GM12878 (cell line): Measurements from ENCODE around the gene GOSR2. TPM values are rescaled to one million over a fixed set of nuclear protein-coding genes. Genes with fewer than 3 reads are reported as not detected.

Experiments used
- ATAC-seq: fragments of 200-7000 bp; cut with Tn5 transposase; 3 replicates; pipeline ENCODE4 v1.9.1; 2020; ENCODE audit warnings: mild to moderate bottlenecking, moderate library complexity
- BruUV-seq: library from RNA; stranded (reverse); fragments of 400-500 nt; replicated peaks from 2 replicates; lab custom pipeline; 2021; lab: Mats Ljungman, UMichigan
- CTCF ChIA-PET: fragments of 300-600 bp; sonication (Branson Sonifier 250); formaldehyde crosslinking; extraction: SDS; loops from one replicate; lab custom pipeline; 2021; ENCODE audit warnings: inconsistent platforms; lab: Yijun Ruan, JAX
- POLR2A ChIA-PET: fragments of 350-600 bp; formaldehyde crosslinking; extraction: SDS; loops from one replicate; lab custom pipeline; 2021; ENCODE audit warnings: inconsistent platforms; lab: Charles Lee
- RAD21 ChIA-PET: fragments of 300-600 bp; sonication (Branson Sonifier 250); formaldehyde crosslinking; loops from one replicate; lab custom pipeline; 2023; ENCODE audit warnings: antibody characterized with exemption; ENCODE audit not compliant: unreplicated experiment; lab: Charles Lee
- SMC1A ChIA-PET: fragments of 300-600 bp; sonication (Branson Sonifier 250); formaldehyde crosslinking; loops from one replicate; lab custom pipeline; 2023; ENCODE audit not compliant: unreplicated experiment, uncharacterized antibody; lab: Charles Lee
- DNase-seq: peaks from one replicate; pipeline ENCODE4 v3.0.0-alpha.2; 2011; ENCODE audit warnings: low read depth, low spot score
- FAIRE-seq: peaks from 3 replicates; lab custom pipeline; 2011; peaks lifted over from hg19 to GRCh38; lab: Jason Lieb, UNC
- H2AFZ ChIP-seq: 2 replicates; pipeline ENCODE4 v1.6.0; 2011; ENCODE audit warnings: low read depth, low read length, control low read depth; ENCODE audit not compliant: control insufficient read depth
- H3K27ac ChIP-seq: 2 replicates; pipeline ENCODE4 v1.5.1; 2011; ENCODE audit warnings: control low read depth; ENCODE audit not compliant: control insufficient read depth, insufficient read depth
- H3K27me3 ChIP-seq, 2 experiments: replicated peaks in 1 of 2; 2 replicates each; pipeline versions ENCODE4 v1.6.0 to v1.6.1; 2011; ENCODE audit warnings: low read length in 1 of 2; ENCODE audit not compliant: control insufficient read depth in 2 of 2, insufficient read depth in 2 of 2
- H3K36me3 ChIP-seq, 2 experiments: 2 replicates each; pipeline ENCODE4 v1.5.1; 2011; ENCODE audit warnings: low read length in 1 of 2; ENCODE audit not compliant: control insufficient read depth in 2 of 2, insufficient read depth in 2 of 2
- H3K4me1 ChIP-seq: 2 replicates; pipeline ENCODE4 v1.6.1; 2011; ENCODE audit warnings: mild to moderate bottlenecking, low read length, moderate library complexity, mixed read lengths; ENCODE audit not compliant: control insufficient read depth, insufficient read depth
- H3K4me2 ChIP-seq: 2 replicates; pipeline ENCODE4 v1.6.0; 2011; ENCODE audit warnings: control low read depth; ENCODE audit not compliant: control insufficient read depth, insufficient read depth
- H3K4me3 ChIP-seq: fragments of 200-600 bp; sonication (generic); 2 replicates; pipeline ENCODE4 v1.5.1; 2016
- H3K79me2 ChIP-seq: 2 replicates; pipeline ENCODE4 v1.6.0; 2011; ENCODE audit warnings: low read length; ENCODE audit not compliant: control insufficient read depth, insufficient read depth
- H3K9ac ChIP-seq: 2 replicates; pipeline ENCODE4 v1.8.0; 2011; ENCODE audit warnings: low read length, control low read depth, mixed read lengths; ENCODE audit not compliant: control insufficient read depth, insufficient read depth
- H3K9me3 ChIP-seq: replicated peaks from 3 replicates; pipeline ENCODE4 v1.5.1; 2011; ENCODE audit warnings: mild to moderate bottlenecking, low read length; ENCODE audit not compliant: control insufficient read depth, insufficient read depth
- H4K20me1 ChIP-seq: 2 replicates; pipeline ENCODE4 v1.6.0; 2011; ENCODE audit not compliant: control insufficient read depth, insufficient read depth
- ATF7 ChIP-seq: fragments of 450-650 bp; IDR thresholded peaks from 2 replicates; pipeline ENCODE4 v1.6.1; 2016; ENCODE audit warnings: low read depth, mild to moderate bottlenecking
- CHD1 ChIP-seq: IDR thresholded peaks from 2 replicates; pipeline ENCODE4 v1.6.1; 2012; ENCODE audit warnings: low read depth, low read length, improper control_type of control experiment
- EGR1 ChIP-seq, 2 experiments: IDR thresholded peaks; 1 replicate in 1 of 2; 2 replicates in 1 of 2; pipeline ENCODE4 v1.6.1; 2011 to 2012; ENCODE audit warnings: low read depth in 2 of 2, low read length in 2 of 2, borderline replicate concordance in 1 of 2, mild to moderate bottlenecking in 1 of 2, moderate library complexity in 1 of 2
- ETV6 ChIP-seq, 2 experiments: fragments of 450-650 bp in 1 of 2; IDR thresholded peaks in 1 of 2; conservative IDR thresholded peaks in 1 of 2; 2 replicates each; pipeline ENCODE4 v1.6.1; 2014; ENCODE audit warnings: antibody characterized with exemption in 1 of 2, borderline replicate concordance in 1 of 2, low read depth in 1 of 2, mild to moderate bottlenecking in 1 of 2, moderate library complexity in 1 of 2
- HCFC1 ChIP-seq: fragments of 150-350 bp; IDR thresholded peaks from 2 replicates; pipeline ENCODE4 v1.6.1; 2014; ENCODE audit warnings: low read length
- JUNB ChIP-seq: IDR thresholded peaks from 2 replicates; pipeline ENCODE4 v1.6.1; 2016; ENCODE audit warnings: antibody characterized with exemption, mild to moderate bottlenecking
- JUND ChIP-seq: IDR thresholded peaks from 2 replicates; pipeline ENCODE4 v1.6.1; 2012; ENCODE audit warnings: low read depth, mild to moderate bottlenecking, low read length, improper control_type of control experiment, moderate library complexity
- KDM1A ChIP-seq: fragments of 200-600 bp; sonication (generic); IDR thresholded peaks from 2 replicates; pipeline ENCODE4 v1.6.1; 2016; ENCODE audit warnings: borderline replicate concordance
- MYB ChIP-seq: fragments of 150-350 bp; IDR thresholded peaks from 2 replicates; pipeline ENCODE4 v1.6.1; 2014; ENCODE audit warnings: mild to moderate bottlenecking, low read depth, low read length, borderline replicate concordance
- POLR2A ChIP-seq: IDR thresholded peaks from 2 replicates; pipeline ENCODE4 v1.6.1; 2011; ENCODE audit warnings: low read depth, mild to moderate bottlenecking, low read length
- RAD51 ChIP-seq: fragments of 450-650 bp; IDR thresholded peaks from 2 replicates; pipeline ENCODE4 v1.6.1; 2016; ENCODE audit warnings: moderate library complexity, mild to moderate bottlenecking, inconsistent platforms
- RB1 ChIP-seq: fragments of 450-650 bp; formaldehyde crosslinking; IDR thresholded peaks from 2 replicates; pipeline ENCODE4 v1.6.1; 2017; ENCODE audit warnings: mild to moderate bottlenecking, borderline replicate concordance
- SREBF2 ChIP-seq: IDR thresholded peaks from 2 replicates; pipeline ENCODE4 v1.6.1; 2012; ENCODE audit warnings: mild to moderate bottlenecking, low read length
- TAF1 ChIP-seq: IDR thresholded peaks from 2 replicates; pipeline ENCODE4 v1.6.1; 2011; ENCODE audit warnings: mild to moderate bottlenecking, low read depth, low read length, borderline replicate concordance
- ZNF24 ChIP-seq: fragments of 450-650 bp; IDR thresholded peaks from 2 replicates; pipeline ENCODE4 v1.6.1; 2017; ENCODE audit warnings: antibody characterized with exemption, mild to moderate bottlenecking
- ZNF592 ChIP-seq: fragments of 450-650 bp; IDR thresholded peaks from 2 replicates; pipeline ENCODE4 v1.6.1; 2017; ENCODE audit warnings: mild to moderate bottlenecking, moderate library complexity
- ZSCAN29 ChIP-seq: fragments of 450-650 bp; IDR thresholded peaks from 2 replicates; pipeline ENCODE4 v1.6.1; 2017; ENCODE audit warnings: mild to moderate bottlenecking, moderate library complexity
- WGBS: methylation state at CpG from one replicate; pipeline ENCODE4 v1.1.6; 2016; ENCODE audit warnings: low lambda C conversion rate; ENCODE audit not compliant: insufficient replicate concordance, insufficient coverage; ENCODE audit errors: missing lambda C conversion rate; 5-methylcytosine and 5-hydroxymethylcytosine counted together
- in situ Hi-C: fragments of 300-500 bp; cut with MboI; formaldehyde crosslinking; loops from 9 replicates; pipeline ENCODE4 v1.14.3; 2018; ENCODE audit warnings: mixed read lengths
- intact Hi-C: fragments of 100-400 bp; cut with micrococcal nuclease; formaldehyde crosslinking; loops from one replicate; pipeline ENCODE4 v1.14.2; 2022; ENCODE audit not compliant: unreplicated experiment
- polyA plus RNA-seq, 11 experiments: library from polyadenylated mRNA; depleted of rRNA in 4 of 11; unstranded in 6 of 11; stranded (reverse) in 5 of 11; fragments of >200 nt; fragmentation: Nextera tagmentation in 4 of 11; fragmentation: Illumina TruSeq in 1 of 11; extraction: Ambion mirVana in 4 of 11; extraction: Trizol in 1 of 11; gene quantifications; 1 replicate in 1 of 11; 2 replicates in 10 of 11; pipeline versions ENCODE4 v1.2.1 to v1.2.3, GENCODE V29; 2011 to 2016; ENCODE audit warnings: inconsistent platforms in 2 of 11, missing spikeins in 2 of 11, low read depth in 1 of 11
- total RNA-seq, 4 experiments: library from RNA; depleted of rRNA in 3 of 4; stranded (reverse); fragments of >200 nt in 3 of 4; fragmentation: Illumina TruSeq in 1 of 4; extraction: Trizol in 1 of 4; gene quantifications; 2 replicates each; pipeline versions ENCODE4 v1.2.1 to v1.2.3, GENCODE V29; 2013 to 2021

Gene GOSR2
- total and polyA plus RNA-seq, 10 of the 15 experiments (the other 5 are each of a cell fraction or from before 2014, with no cell fraction given): 30.1 to 64.5 (median 47.0) TPM

DNA sequence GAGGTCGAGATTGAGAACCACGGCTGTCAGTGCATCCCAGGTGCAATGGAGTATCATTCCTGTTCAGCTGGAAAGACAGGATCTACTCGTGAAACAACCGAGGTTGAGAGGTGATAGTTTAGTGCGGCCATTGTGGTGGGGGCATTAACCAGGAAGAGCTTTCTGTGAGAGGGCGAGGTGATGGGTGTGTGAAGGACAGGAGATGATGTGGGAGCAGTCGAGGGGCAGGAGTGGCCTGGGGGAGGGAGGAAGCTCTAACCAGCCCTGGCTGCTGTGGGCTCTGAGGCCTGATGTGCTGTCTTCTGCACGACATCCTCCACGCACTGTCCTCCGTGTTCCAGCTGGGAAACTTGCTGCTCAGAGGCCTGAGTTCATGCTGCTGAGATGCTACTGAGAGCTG is 22.0 kb downstream of the GOSR2 start:
- Histone ChIP-seq H2AFZ (no peak overlapping the region), H4K20me1 (0 out of 2 replicates have a peak, but pooled peaks cover under 1% of the 10 kb centered on the region), H3K36me3 (peaks cover 0 to 6% of the 10 kb centered on the region in 2 experiments; a peak in 2 of 4 replicates), H3K9ac (no peak overlapping the region), H3K79me2 (no peaks in the 10 kb centered on the region), H3K27me3 (no peaks in the 10 kb centered on the region), H3K4me2 (no peak overlapping the region), H3K4me3 (no peak overlapping the region), H3K27ac (no peak overlapping the region), H3K4me1 (no peaks in the 10 kb centered on the region), H3K9me3 (no peaks in the 10 kb centered on the region)
- SMC1A ChIA-PET: no interaction called here
- no peak for FAIRE-seq
- POLR2A ChIA-PET: no interaction called here
- CTCF ChIA-PET: interaction anchor here (0.6 to 4.2 kb wide), 2 partner anchors 56 to 719 kb away, joined by 3 to 43 read pairs; no protein-coding TSS in a partner anchor
- DNase-seq: no peak
- BruUV-seq: no TSS peak
- in situ Hi-C loops (no loop called here), intact Hi-C loops (no loop called here)
- RAD21 ChIA-PET: no interaction called here
- no peak for ATAC-seq
- TF ChIP-seq ZNF24 (no peak), JUND (no peak), RB1 (no peak), POLR2A (peak; percentile 69), HCFC1 (no peak), ETV6 (conservative IDR thresholded peaks at IDR 0.05 in 1 of 2, IDR thresholded peaks at IDR 0.05 in 1 of 2; ENCODE audit: borderline replicate concordance in 1 of 2, low read depth in 1 of 2) (no peak)
- 71% methylated on average over 10 of the region's 10 CpGs for WGBS

GRCh38 chr17:46947216-46947615 is 24.3 kb downstream of the GOSR2 start:
- intact Hi-C loops: no loop called here
- no peaks in the 10 kb centered on the region for H3K4me1 ChIP-seq
- DNase-seq: no peak
- FAIRE-seq: no peak
- CTCF ChIA-PET: no interaction called here
- no peaks in the 10 kb centered on the region for H3K27me3 ChIP-seq
- H3K4me2 ChIP-seq: no peak overlapping the region
- no peak for ATAC-seq
- H3K4me3 ChIP-seq: no peak overlapping the region
- RAD21 ChIA-PET: no interaction called here
- no TSS peak for BruUV-seq
- no peak overlapping the region for H3K27ac ChIP-seq
- H3K36me3 ChIP-seq: no peaks in the 10 kb centered on the region
- WGBS: 50% methylated on average over 3 of the region's 3 CpGs
- H3K9me3 ChIP-seq: no peaks in the 10 kb centered on the region
- POLR2A ChIA-PET: no interaction called here
- SMC1A ChIA-PET: no interaction called here
- no peaks in the 10 kb centered on the region for H4K20me1 ChIP-seq
- H3K9ac ChIP-seq: no peak overlapping the region
- no peak overlapping the region for H2AFZ ChIP-seq
- in situ Hi-C loops: no loop called here
- H3K79me2 ChIP-seq: no peaks in the 10 kb centered on the region
- no peak for TF ChIP-seq KDM1A
- TF ChIP-seq ZNF592: no peak
- TF ChIP-seq CHD1: no peak
- TF ChIP-seq RAD51: no peak
- no peak for TF ChIP-seq MYB
- TF ChIP-seq TAF1: no peak
- no peak for TF ChIP-seq SREBF2
- no peak for TF ChIP-seq ZSCAN29
- TF ChIP-seq EGR1 (IDR thresholded peaks at IDR 0.05; ENCODE audit: borderline replicate concordance in 1 of 2, low read depth in 2 of 2, low read length in 2 of 2): no peak
- TF ChIP-seq JUNB: no peak
- TF ChIP-seq ATF7: no peak
